Astrocyte (in vitro differentiated cells and primary cell): ENCODE results near the gene PDZD7.

Source experiments
- CTCF ChIP-seq: IDR thresholded peaks from 2 replicates; pipeline ENCODE4 v1.5.1; 2011; ENCODE audit warnings: low read depth, mild to moderate bottlenecking, inconsistent platforms, low read length, moderate library complexity; ENCODE audit not compliant: insufficient read depth
- EZH2 ChIP-seq: IDR thresholded peaks from 2 replicates; pipeline ENCODE4 v1.6.1; 2012; ENCODE audit warnings: mild to moderate bottlenecking, low read length, inconsistent platforms; ENCODE audit not compliant: insufficient read depth

DNA sequence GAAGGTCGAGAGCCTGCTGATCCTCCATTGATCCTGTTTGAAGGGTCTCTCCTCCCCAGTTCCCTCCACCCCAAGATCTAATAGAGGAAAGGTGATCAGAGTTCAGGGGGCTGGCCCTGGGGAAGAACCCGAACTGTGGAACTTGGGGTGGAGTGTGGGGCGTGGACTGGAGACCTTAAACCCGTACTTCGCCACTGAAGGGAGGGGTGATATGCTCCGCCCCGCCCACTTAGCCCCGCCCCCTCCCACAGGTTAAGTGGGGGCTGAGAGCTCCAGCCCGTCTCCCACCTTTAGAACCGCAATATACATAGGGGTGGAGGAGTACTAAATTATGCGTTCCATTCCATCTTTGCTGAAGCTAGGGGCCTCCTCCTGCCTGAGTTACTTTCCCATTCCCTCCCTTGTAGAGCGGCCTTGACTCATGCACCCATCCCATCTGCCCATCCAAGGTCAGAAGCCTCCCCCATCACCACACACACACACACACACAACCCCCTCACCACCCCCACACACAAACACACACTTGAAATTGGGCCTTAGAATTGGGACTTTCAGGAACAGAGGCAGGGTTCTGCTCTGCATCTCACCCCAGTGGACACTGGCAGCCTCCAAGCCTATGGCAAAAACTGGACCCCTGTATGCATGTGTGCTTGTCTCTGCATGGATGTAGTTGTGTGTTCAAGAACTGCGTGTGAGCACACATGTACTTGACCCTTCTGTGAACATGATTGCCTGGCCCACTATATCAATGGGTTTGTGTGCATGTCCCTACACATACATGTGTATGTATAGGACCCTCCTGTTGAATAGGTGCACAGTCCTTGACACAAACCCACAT lies 60.6 kb downstream of the PDZD7 start:
- TF ChIP-seq CTCF (no peak), EZH2 (no peak)
